ENCODE measurements around the gene PLCB4.

- TF ChIP-seq EZH2 (IDR thresholded peaks at IDR 0.05; ENCODE audit: low read depth, unreplicated experiment) (no peak), CTCF (conservative IDR thresholded peaks at IDR 0.05; ENCODE audit: low read depth in 2 of 2) (no peak), ZNF331 (CRISPR knock-in tag; IDR thresholded peaks at IDR 0.05; ENCODE audit: low read depth) (no peak), POLR2AphosphoS5 (IDR thresholded peaks at IDR 0.05; ENCODE audit: low read depth) (no peak), EZH2phosphoT487 (IDR thresholded peaks at IDR 0.05; ENCODE audit: unreplicated experiment) (no peak), ZNF114 (CRISPR knock-in tag; IDR thresholded peaks at IDR 0.05) (no peak), ETS1 (IDR thresholded peaks at IDR 0.05) (no peak), JUNB (IDR thresholded peaks at IDR 0.05; ENCODE audit: unreplicated experiment) (no peak), CREB1 (CRISPR knock-in tag; IDR thresholded peaks at IDR 0.05; ENCODE audit: low read depth) (no peak)
Measured at GRCh38 chr20:9302091-9302462, 233.2 kb downstream of the PLCB4 start.

All from GM23338 (cell line).